ENCODE results near the gene GUK1.

DNA sequence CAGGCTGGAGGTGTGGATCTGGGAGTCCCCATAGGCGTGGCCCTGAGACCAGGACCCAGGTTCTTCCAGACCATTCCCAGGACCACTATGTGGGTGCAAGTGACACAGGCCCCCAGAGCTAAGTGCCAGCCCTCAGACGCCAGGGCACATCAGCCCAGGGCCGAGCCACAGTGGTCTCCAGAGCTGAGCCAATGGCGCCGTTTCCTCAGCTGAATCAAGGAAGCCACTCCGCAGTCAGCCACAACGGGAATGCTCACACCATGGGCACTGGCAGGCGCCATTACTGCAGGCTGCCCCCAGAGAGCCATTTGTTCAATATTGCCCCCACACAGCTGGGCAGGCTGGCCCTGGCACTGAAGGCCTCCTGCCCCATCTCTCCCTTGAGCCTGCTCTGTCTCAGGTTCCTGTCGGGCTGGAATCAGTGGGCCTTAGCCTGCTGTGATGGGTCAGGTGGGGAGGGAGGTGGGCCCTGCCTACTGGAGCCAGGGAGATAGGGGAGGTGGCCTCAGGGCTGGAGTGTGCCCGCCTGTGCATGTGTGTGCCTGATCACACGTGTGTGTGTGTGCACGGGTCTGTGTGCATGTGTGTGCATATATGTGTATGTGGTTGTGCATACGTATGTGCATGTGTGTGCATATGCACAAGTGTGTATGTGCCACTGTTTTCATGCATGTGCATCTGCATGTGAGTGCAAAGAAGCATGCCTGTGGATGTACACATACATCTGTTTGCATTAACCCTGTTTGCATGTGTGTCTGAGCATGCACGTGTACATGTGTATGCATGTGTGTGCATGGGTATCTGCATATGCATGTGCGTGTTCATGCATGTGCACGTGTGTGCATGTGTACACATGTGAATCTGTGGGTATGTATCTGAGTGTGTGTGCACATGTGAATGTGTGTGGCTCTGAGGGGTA is 15.8 kb downstream of the GUK1 start:
- TF ChIP-seq, protein P1, sequence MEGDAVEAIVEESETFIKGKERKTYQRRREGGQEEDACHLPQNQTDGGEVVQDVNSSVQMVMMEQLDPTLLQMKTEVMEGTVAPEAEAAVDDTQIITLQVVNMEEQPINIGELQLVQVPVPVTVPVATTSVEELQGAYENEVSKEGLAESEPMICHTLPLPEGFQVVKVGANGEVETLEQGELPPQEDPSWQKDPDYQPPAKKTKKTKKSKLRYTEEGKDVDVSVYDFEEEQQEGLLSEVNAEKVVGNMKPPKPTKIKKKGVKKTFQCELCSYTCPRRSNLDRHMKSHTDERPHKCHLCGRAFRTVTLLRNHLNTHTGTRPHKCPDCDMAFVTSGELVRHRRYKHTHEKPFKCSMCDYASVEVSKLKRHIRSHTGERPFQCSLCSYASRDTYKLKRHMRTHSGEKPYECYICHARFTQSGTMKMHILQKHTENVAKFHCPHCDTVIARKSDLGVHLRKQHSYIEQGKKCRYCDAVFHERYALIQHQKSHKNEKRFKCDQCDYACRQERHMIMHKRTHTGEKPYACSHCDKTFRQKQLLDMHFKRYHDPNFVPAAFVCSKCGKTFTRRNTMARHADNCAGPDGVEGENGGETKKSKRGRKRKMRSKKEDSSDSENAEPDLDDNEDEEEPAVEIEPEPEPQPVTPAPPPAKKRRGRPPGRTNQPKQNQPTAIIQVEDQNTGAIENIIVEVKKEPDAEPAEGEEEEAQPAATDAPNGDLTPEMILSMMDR (conservative IDR thresholded peaks at IDR 0.05; ENCODE audit: low read length), result no peak
- TF ChIP-seq EZH2phosphoT487 (IDR thresholded peaks at IDR 0.05; ENCODE audit: borderline replicate concordance, low read depth, low read length), result no peak
